Calu3 (cell line): ENCODE data around the gene STH. TPM values are rescaled to one million over a fixed set of nuclear protein-coding genes. Genes with fewer than 3 reads are reported as not detected.

Experiments used
- BruUV-seq: library from RNA; stranded (reverse); fragments of 400-500 nt; replicated peaks from 2 replicates; lab custom pipeline; 2021; lab: Mats Ljungman, UMichigan
- CTCF ChIA-PET: fragments of 300-600 bp; sonication (Branson Sonifier 250); formaldehyde crosslinking; loops from one replicate; lab custom pipeline; 2022; ENCODE audit warnings: antibody characterized with exemption; lab: Charles Lee
- DNase-seq: peaks from one replicate; pipeline ENCODE4 v3.0.0; 2022
- H3K27ac Mint-ChIP-seq: one replicate; pipeline ENCODE4 v1.8.0; 2022; ENCODE audit warnings: mixed read lengths; ENCODE audit not compliant: unreplicated experiment
- H3K27me3 Mint-ChIP-seq: one replicate; pipeline ENCODE4 v1.8.0; 2022; ENCODE audit warnings: mixed read lengths; ENCODE audit not compliant: unreplicated experiment
- H3K36me3 Mint-ChIP-seq: one replicate; pipeline ENCODE4 v1.8.0; 2022; ENCODE audit warnings: mild to moderate bottlenecking, moderate library complexity, mixed read lengths; ENCODE audit not compliant: insufficient read depth, unreplicated experiment
- H3K4me1 Mint-ChIP-seq: one replicate; pipeline ENCODE4 v1.8.0; 2022; ENCODE audit warnings: mild to moderate bottlenecking, low read depth, mixed read lengths; ENCODE audit not compliant: unreplicated experiment
- H3K4me3 Mint-ChIP-seq: one replicate; pipeline ENCODE4 v1.8.0; 2022; ENCODE audit warnings: mild to moderate bottlenecking, low read depth, moderate library complexity, mixed read lengths; ENCODE audit not compliant: unreplicated experiment
- H3K9me3 Mint-ChIP-seq: one replicate; pipeline ENCODE4 v1.8.0; 2022; ENCODE audit warnings: low read depth, mixed read lengths; ENCODE audit not compliant: unreplicated experiment
- CTCF ChIP-seq: fragments of 200-600 bp; IDR thresholded peaks from one replicate; pipeline ENCODE4 v1.8.0; 2022; ENCODE audit warnings: antibody characterized with exemption; ENCODE audit not compliant: unreplicated experiment
- intact Hi-C: fragments of 100-400 bp; cut with micrococcal nuclease; formaldehyde crosslinking; loops from one replicate; pipeline ENCODE4 v1.10.0; 2022; ENCODE audit not compliant: unreplicated experiment
- total RNA-seq: library from RNA; stranded (reverse); gene quantifications from 2 replicates; pipeline ENCODE4 v1.2.3, GENCODE V29; 2022

Gene STH
- total RNA-seq, 1 experiment from 2014 or later = not detected

- intact Hi-C loops = no loop called here
Measured at GRCh38 chr17:45967378-45967777, 31.7 kb upstream of the STH start.

GRCh38 chr17:45968732-45969131, 30.3 kb upstream of the STH start:
- H3K27me3 Mint-ChIP-seq = peaks cover 78% of the 10 kb centered on the region

More at GRCh38 chr17:45967378-45967777, 31.7 kb upstream of the STH start:
- Mint-ChIP-seq H3K9me3 (peaks cover 7% of the 10 kb centered on the region), H3K4me3 (no peak overlapping the region), H3K27me3 (peaks cover 64% of the 10 kb centered on the region), H3K27ac (no peak overlapping the region), H3K36me3 (no peaks in the 10 kb centered on the region), H3K4me1 (no peaks in the 10 kb centered on the region)
- DNase-seq = no peak
- CTCF ChIA-PET = no interaction called here
- no TSS peak for BruUV-seq
- TF ChIP-seq CTCF = no peak

GRCh38 chr17:45969726-45970125, 29.3 kb upstream of the STH start:
- H3K4me1 Mint-ChIP-seq = no peaks in the 10 kb centered on the region
- DNase-seq = no peak
- no peak overlapping the region for H3K27ac Mint-ChIP-seq
- H3K9me3 Mint-ChIP-seq = peaks cover 8% of the 10 kb centered on the region
- CTCF ChIA-PET = no interaction called here
- H3K36me3 Mint-ChIP-seq = no peaks in the 10 kb centered on the region
- H3K4me3 Mint-ChIP-seq = no peak overlapping the region
- H3K27me3 Mint-ChIP-seq = peaks cover 81% of the 10 kb centered on the region
- no peak for TF ChIP-seq CTCF
- intact Hi-C loops = no loop called here
- no TSS peak for BruUV-seq

More at GRCh38 chr17:45968732-45969131, 30.3 kb upstream of the STH start:
- CTCF ChIA-PET = no interaction called here
- BruUV-seq = no TSS peak
- H3K4me3 Mint-ChIP-seq = no peak overlapping the region
- no peak for DNase-seq
- H3K27ac Mint-ChIP-seq = no peak overlapping the region
- no peak for TF ChIP-seq CTCF
- no peaks in the 10 kb centered on the region for H3K4me1 Mint-ChIP-seq
- intact Hi-C loops = no loop called here
- H3K36me3 Mint-ChIP-seq = no peaks in the 10 kb centered on the region
- peaks cover 8% of the 10 kb centered on the region for H3K9me3 Mint-ChIP-seq

GRCh38 chr17:45970659-45971058, 28.4 kb upstream of the STH start:
- H3K9me3 Mint-ChIP-seq = peaks cover 8% of the 10 kb centered on the region
- TF ChIP-seq CTCF = no peak
- no peak overlapping the region for H3K27ac Mint-ChIP-seq
- no TSS peak for BruUV-seq
- CTCF ChIA-PET = no interaction called here
- H3K27me3 Mint-ChIP-seq = peaks cover 85% of the 10 kb centered on the region
- no peak overlapping the region for H3K4me3 Mint-ChIP-seq
- DNase-seq = no peak
- intact Hi-C loops = no loop called here
- H3K4me1 Mint-ChIP-seq = no peaks in the 10 kb centered on the region
- no peaks in the 10 kb centered on the region for H3K36me3 Mint-ChIP-seq
